GM23338 (cell line): ENCODE measurements around the gene DRAM1.

Source experiments
- CTCF ChIP-seq, 2 experiments: fragments of 200-600 bp in 1 of 2; sonication (generic) in 1 of 2; conservative IDR thresholded peaks; 2 replicates each; pipeline versions ENCODE4 v1.5.1 to v1.6.1; 2016 to 2017; ENCODE audit warnings: antibody characterized with exemption in 2 of 2, low read depth in 2 of 2, mild to moderate bottlenecking in 2 of 2, moderate library complexity in 1 of 2
- EZH2 ChIP-seq: fragments of 200-600 bp; sonication (generic); IDR thresholded peaks from one replicate; pipeline ENCODE4 v1.8.0; 2017; ENCODE audit warnings: antibody characterized with exemption, mild to moderate bottlenecking, low read depth; ENCODE audit not compliant: unreplicated experiment
- EZH2phosphoT487 ChIP-seq: fragments of 200-600 bp; sonication (generic); IDR thresholded peaks from one replicate; pipeline ENCODE4 v1.8.1; 2018; ENCODE audit warnings: antibody characterized with exemption; ENCODE audit not compliant: unreplicated experiment
- POLR2AphosphoS5 ChIP-seq: IDR thresholded peaks from 2 replicates; pipeline ENCODE4 v1.6.1; 2016; ENCODE audit warnings: antibody characterized with exemption, low read depth
- ZNF331 ChIP-seq: fragments of 250-450 bp; sonication (Bioruptor Pico); IDR thresholded peaks from 2 replicates; pipeline ENCODE4 v1.5.0; 2020; ENCODE audit warnings: low read depth, mild to moderate bottlenecking, moderate library complexity

- no peak for TF ChIP-seq POLR2AphosphoS5
- no peak for TF ChIP-seq CTCF (conservative IDR thresholded peaks at IDR 0.05; ENCODE audit: low read depth in 2 of 2)
- TF ChIP-seq EZH2phosphoT487: no peak
- TF ChIP-seq EZH2: no peak
- no peak for TF ChIP-seq ZNF331 (CRISPR knock-in tag)
Observed at GRCh38 chr12:101941306-101942249, 64.2 kb downstream of the DRAM1 start.
